ENCODE data around the gene PCBP4.

PCBP4 gene

GRCh38 chr3:51967384-51968169 is at the start of gene PCBP4:
Gene PCBP4 (minus strand): TSS chr3:51967454. CDS start chr3:51961240, 6,214 bp downstream.
- DNase-seq (ENCODE audit: low read depth): peak; percentile 30

- no peak for DNase-seq (ENCODE audit: low read depth)
Observed at GRCh38 chr3:52015438-52016228, 48.4 kb upstream of the PCBP4 start.

GRCh38 chr3:52014613-52015012 is 47.4 kb upstream of the PCBP4 start:
- no peak for DNase-seq (ENCODE audit: low read depth)

- DNase-seq (ENCODE audit: low read depth): no peak
Observed at GRCh38 chr3:52013802-52014598, 46.7 kb upstream of the PCBP4 start.

- DNase-seq (ENCODE audit: low read depth): no peak
Observed at GRCh38 chr3:52012699-52013098, 45.4 kb upstream of the PCBP4 start.

- DNase-seq (ENCODE audit: low read depth): no peak
Observed at GRCh38 chr3:52010431-52010830, 43.2 kb upstream of the PCBP4 start.

GRCh38 chr3:52007291-52007690 is 40.0 kb upstream of the PCBP4 start:
- DNase-seq (ENCODE audit: low read depth): no peak

- no peak for DNase-seq (ENCODE audit: low read depth)
Observed at GRCh38 chr3:52006820-52007133, 39.5 kb upstream of the PCBP4 start.

- DNase-seq (ENCODE audit: low read depth): no peak
Observed at GRCh38 chr3:52006017-52006819, 39.0 kb upstream of the PCBP4 start.

GRCh38 chr3:52005571-52005986 is 38.3 kb upstream of the PCBP4 start:
- no peak for DNase-seq (ENCODE audit: low read depth)

GRCh38 chr3:52004906-52005395 is 37.7 kb upstream of the PCBP4 start:
- DNase-seq (ENCODE audit: low read depth): no peak

- DNase-seq (ENCODE audit: low read depth): no peak
Observed at GRCh38 chr3:52004163-52004787, 37.0 kb upstream of the PCBP4 start.

- DNase-seq (ENCODE audit: low read depth): no peak
Observed at GRCh38 chr3:52002748-52003147, 35.5 kb upstream of the PCBP4 start.

- DNase-seq (ENCODE audit: low read depth): peak; percentile 76
Observed at GRCh38 chr3:52001443-52001974, 34.3 kb upstream of the PCBP4 start.

- DNase-seq (ENCODE audit: low read depth): no peak
Observed at GRCh38 chr3:51999846-52000245, 32.6 kb upstream of the PCBP4 start.

GRCh38 chr3:51998774-51999173 is 31.5 kb upstream of the PCBP4 start:
- DNase-seq (ENCODE audit: low read depth): no peak

- DNase-seq (ENCODE audit: low read depth): no peak
Observed at GRCh38 chr3:51997935-51998596, 30.8 kb upstream of the PCBP4 start.

- no peak for DNase-seq (ENCODE audit: low read depth)
Observed at GRCh38 chr3:51997172-51997571, 29.9 kb upstream of the PCBP4 start.

- DNase-seq (ENCODE audit: low read depth): peak; percentile 85
Observed at GRCh38 chr3:51995346-51996163, 28.3 kb upstream of the PCBP4 start, which contains the start of gene RPL29. Gene RPL29 (minus strand): TSS chr3:51995895. CDS start chr3:51995461, 434 bp downstream.
